H1 (cell line): ENCODE measurements around the gene EFEMP1. TPM values are rescaled to one million over a fixed set of nuclear protein-coding genes. Genes with fewer than 3 reads are reported as not detected.
A peak's percentile ranks its signal among the peaks of the same experiment; 100 is the strongest.

Source experiments
- CTCF ChIA-PET: fragments of 300-600 bp; sonication (Branson Sonifier 250); formaldehyde crosslinking; loops from one replicate; lab custom pipeline; 2021; ENCODE audit not compliant: partially characterized antibody; lab: Charles Lee
- POLR2A ChIA-PET: fragments of 300-600 bp; sonication (Branson Sonifier 250); formaldehyde crosslinking; loops from one replicate; lab custom pipeline; 2021; ENCODE audit warnings: inconsistent platforms; ENCODE audit not compliant: partially characterized antibody; lab: Charles Lee
- DNase-seq, 2 experiments: peaks; one replicate each; pipeline versions ENCODE4 v3.0.0 to v3.0.0-alpha.2; 2010 to 2022; ENCODE audit warnings: low spot score in 2 of 2, low read depth in 1 of 2, mixed read lengths in 1 of 2
- FAIRE-seq: peaks from 2 replicates; lab custom pipeline; 2011; peaks lifted over from hg19 to GRCh38; lab: Jason Lieb, UNC
- H2AFZ ChIP-seq: 2 replicates; pipeline ENCODE4 v1.8.1; 2012; ENCODE audit warnings: low read length, inconsistent platforms
- H2AK5ac ChIP-seq: 2 replicates; pipeline ENCODE4 v1.6.1; 2013; ENCODE audit warnings: low read depth, low read length
- H2BK120ac ChIP-seq: replicated peaks from 2 replicates; pipeline ENCODE3; 2013; ENCODE audit warnings: low read depth, low read length, inconsistent platforms
- H2BK12ac ChIP-seq: 2 replicates; pipeline ENCODE4 v1.6.1; 2013; ENCODE audit warnings: low read depth, low read length
- H2BK15ac ChIP-seq: 2 replicates; pipeline ENCODE4 v1.6.1; 2013; ENCODE audit warnings: low read length
- H2BK20ac ChIP-seq: 2 replicates; pipeline ENCODE4 v1.6.1; 2013; ENCODE audit warnings: low read length
- H2BK5ac ChIP-seq: 2 replicates; pipeline ENCODE4 v1.6.1; 2013; ENCODE audit warnings: low read depth, low read length
- H3K14ac ChIP-seq: 2 replicates; pipeline ENCODE4 v1.6.1; 2013; ENCODE audit warnings: inconsistent platforms; ENCODE audit not compliant: insufficient read length
- H3K18ac ChIP-seq: 2 replicates; pipeline ENCODE4 v1.6.1; 2013; ENCODE audit warnings: low read length; ENCODE audit errors: extremely low read depth
- H3K23ac ChIP-seq: 2 replicates; pipeline ENCODE4 v1.6.1; 2013; ENCODE audit warnings: inconsistent platforms; ENCODE audit not compliant: insufficient read length
- H3K23me2 ChIP-seq: 2 replicates; pipeline ENCODE4 v1.6.1; 2013; ENCODE audit warnings: low read depth, low read length
- H3K27ac ChIP-seq: 2 replicates; pipeline ENCODE4 v1.6.1; 2011; ENCODE audit warnings: low read depth, low read length, inconsistent platforms
- H3K27me3 ChIP-seq, 4 experiments: replicated peaks in 1 of 4; 1 replicate in 1 of 4; 2 replicates in 3 of 4; pipeline versions ENCODE4 v1.6.1 to v1.8.1; 2011 to 2013; ENCODE audit warnings: low read length in 3 of 4, mild to moderate bottlenecking in 3 of 4, inconsistent platforms in 2 of 4, mixed read lengths in 2 of 4, moderate library complexity in 1 of 4; ENCODE audit not compliant: control insufficient read depth in 3 of 4, insufficient read depth in 3 of 4; ENCODE audit errors: extremely low read depth in 1 of 4
- H3K36me3 ChIP-seq, 4 experiments: 2 replicates each; pipeline versions ENCODE4 v1.6.1 to v1.8.1; 2011 to 2013; ENCODE audit warnings: mild to moderate bottlenecking in 4 of 4, low read length in 3 of 4, moderate library complexity in 2 of 4, control low read depth in 1 of 4, inconsistent platforms in 1 of 4; ENCODE audit not compliant: insufficient read depth in 4 of 4, control insufficient read depth in 2 of 4
- H3K4ac ChIP-seq: replicated peaks from 2 replicates; pipeline ENCODE3; 2013; ENCODE audit warnings: low read length, low read depth, mixed read lengths, inconsistent platforms; ENCODE audit not compliant: insufficient read length
- H3K4me1 ChIP-seq, 4 experiments: replicated peaks in 1 of 4; 1 replicate in 1 of 4; 2 replicates in 3 of 4; pipeline versions ENCODE4 v1.6.1 to v1.8.1; 2011 to 2013; ENCODE audit warnings: low read length in 3 of 4, inconsistent platforms in 2 of 4, mixed read lengths in 1 of 4; ENCODE audit not compliant: insufficient read depth in 4 of 4, control insufficient read depth in 3 of 4
- H3K4me2 ChIP-seq, 2 experiments: 2 replicates each; pipeline versions ENCODE4 v1.6.1 to v1.8.1; 2011 to 2013; ENCODE audit warnings: low read depth in 2 of 2, low read length in 2 of 2, control low read depth in 1 of 2, inconsistent platforms in 1 of 2, mild to moderate bottlenecking in 1 of 2; ENCODE audit not compliant: insufficient read depth in 1 of 2
- H3K4me3 ChIP-seq, 4 experiments: fragments of 200-600, 300-600 bp in 1 of 4; sonication (generic), shearing (Covaris generic), sonication (Bioruptor Twin) in 1 of 4; 2 replicates each; pipeline versions ENCODE4 v1.5.1 to v1.8.1; 2011 to 2016; ENCODE audit warnings: low read length in 4 of 4, low read depth in 3 of 4, control low read depth in 2 of 4, inconsistent platforms in 2 of 4, mild to moderate bottlenecking in 2 of 4, mixed read lengths in 1 of 4, moderate library complexity in 1 of 4; ENCODE audit not compliant: insufficient read depth in 2 of 4; ENCODE audit errors: extremely low read depth in 1 of 4
- H3K56ac ChIP-seq: replicated peaks from 2 replicates; pipeline ENCODE3; 2013; ENCODE audit warnings: low read depth, mild to moderate bottlenecking, mixed read lengths, low read length, inconsistent platforms; ENCODE audit not compliant: insufficient read length
- H3K79me1 ChIP-seq: 2 replicates; pipeline ENCODE4 v1.6.1; 2013; ENCODE audit warnings: low read depth, low read length, control low read depth
- H3K79me2 ChIP-seq, 2 experiments: 2 replicates each; pipeline versions ENCODE4 v1.6.1 to v1.8.1; 2012 to 2013; ENCODE audit warnings: low read length in 2 of 2, mild to moderate bottlenecking in 2 of 2, inconsistent platforms in 1 of 2; ENCODE audit not compliant: insufficient read depth in 2 of 2, control insufficient read depth in 1 of 2
- H3K9ac ChIP-seq, 4 experiments: replicated peaks in 1 of 4; 1 replicate in 1 of 4; 2 replicates in 3 of 4; pipeline versions ENCODE4 v1.6.1 to v1.8.1; 2011 to 2013; ENCODE audit warnings: low read depth in 3 of 4, low read length in 3 of 4, control low read depth in 2 of 4, mild to moderate bottlenecking in 2 of 4, moderate library complexity in 2 of 4, inconsistent platforms in 1 of 4; ENCODE audit errors: extremely low read depth in 1 of 4
- H3K9me3 ChIP-seq, 2 experiments: 2 replicates each; pipeline versions ENCODE4 v1.6.1 to v1.8.1; 2012 to 2013; ENCODE audit warnings: mild to moderate bottlenecking in 2 of 2, moderate library complexity in 2 of 2, control low read depth in 1 of 2, inconsistent platforms in 1 of 2, low read depth in 1 of 2, low read length in 1 of 2, mixed read lengths in 1 of 2; ENCODE audit not compliant: insufficient read depth in 2 of 2
- H4K20me1 ChIP-seq, 2 experiments: replicated peaks in 1 of 2; 2 replicates each; pipeline versions ENCODE3 to v1.8.1; 2011 to 2013; ENCODE audit warnings: inconsistent platforms in 2 of 2, low read length in 2 of 2, mild to moderate bottlenecking in 1 of 2; ENCODE audit not compliant: insufficient read depth in 2 of 2, control insufficient read depth in 1 of 2
- H4K5ac ChIP-seq: 2 replicates; pipeline ENCODE4 v1.6.1; 2013; ENCODE audit warnings: low read length, low read depth, mixed read lengths, inconsistent platforms; ENCODE audit not compliant: insufficient read length
- H4K8ac ChIP-seq: 2 replicates; pipeline ENCODE4 v1.8.0; 2013; ENCODE audit warnings: mild to moderate bottlenecking, moderate library complexity, low read length, inconsistent platforms; ENCODE audit not compliant: insufficient read depth; ENCODE audit errors: extremely low read depth
- H4K91ac ChIP-seq: replicated peaks from 2 replicates; pipeline ENCODE3; 2013; ENCODE audit warnings: low read length, mixed read lengths, inconsistent platforms; ENCODE audit not compliant: insufficient read length
- KDM5A ChIP-seq: fragments of 200-600 bp; IDR thresholded peaks from 2 replicates; pipeline ENCODE4 v1.7.1; 2012; ENCODE audit warnings: mild to moderate bottlenecking, low read length, inconsistent platforms, mixed read lengths
- SP1 ChIP-seq: IDR thresholded peaks from 2 replicates; pipeline ENCODE4 v1.6.1; 2011; ENCODE audit warnings: low read depth, low read length
- SRF ChIP-seq: IDR thresholded peaks from 2 replicates; pipeline ENCODE4 v1.6.1; 2011; ENCODE audit warnings: mild to moderate bottlenecking, low read depth, low read length, moderate library complexity
- WGBS, 2 experiments: shearing (Covaris generic) in 1 of 2; methylation state at CpG; one replicate each; pipeline versions ENCODE4 v1.1.6 to v1.1.7; 2013 to 2015; ENCODE audit warnings: low lambda C conversion rate in 2 of 2, mixed read lengths in 2 of 2, inconsistent platforms in 1 of 2, low coverage in 1 of 2, missing lambda C conversion rate in 1 of 2; ENCODE audit not compliant: insufficient replicate concordance in 2 of 2, insufficient coverage in 1 of 2, insufficient read length in 1 of 2; ENCODE audit errors: extremely low coverage in 1 of 2, missing lambda C conversion rate in 1 of 2; 5-methylcytosine and 5-hydroxymethylcytosine counted together
- polyA plus RNA-seq, 7 experiments: library from polyadenylated mRNA; depleted of rRNA in 3 of 7; stranded (reverse) in 5 of 7; unstranded in 2 of 7; fragments of >200 nt in 5 of 7; fragments of 200-250 nt in 2 of 7; gene quantifications; 1 replicate in 5 of 7; 2 replicates in 1 of 7; 4 replicates in 1 of 7; pipeline versions ENCODE4 v1.2.1 to v1.2.3, GENCODE V29; 2011 to 2013; ENCODE audit warnings: missing spikeins in 2 of 7, mixed read lengths in 2 of 7
- total RNA-seq: library from RNA; stranded (reverse); fragmentation: NEBNext Ultra II Directional; extraction: Animal tissue kit (Norgen Biotek cat#: 25700); gene quantifications from 2 replicates; pipeline ENCODE4 v1.2.1, GENCODE V29; 2021

EFEMP1 gene
- total and polyA plus RNA-seq, 2 of the 8 experiments (the other 6 are each of a cell fraction or from before 2014, with no cell fraction given) = 15.5 to 19.7 TPM

- Histone ChIP-seq H3K23me2 (no peaks in the 10 kb centered on the region), H3K27me3 (no peaks in the 10 kb centered on the region), H3K79me1 (no peaks in the 10 kb centered on the region), H3K9me3 (no peaks in the 10 kb centered on the region), H3K14ac (no peak overlapping the region), H2BK5ac (no peak overlapping the region), H4K91ac (no peak overlapping the region), H2BK120ac (no peak overlapping the region), H3K56ac (no peak overlapping the region), H2BK15ac (no peak overlapping the region), H4K8ac (no peak overlapping the region), H4K5ac (no peak overlapping the region), H3K27ac (no peak overlapping the region), H3K4me1 (no peaks in the 10 kb centered on the region), H3K79me2 (no peaks in the 10 kb centered on the region), H3K18ac (no peak overlapping the region), H3K23ac (no peak overlapping the region), H4K20me1 (no peaks in the 10 kb centered on the region), H2AK5ac (no peak overlapping the region), H3K4me2 (no peak overlapping the region), H3K36me3 (no peaks in the 10 kb centered on the region), H2BK20ac (no peak overlapping the region), H2AFZ (peak overlapping the region; percentile 22; the same call in 1 of the 2 replicates), H3K9ac (no peak overlapping the region), H3K4ac (no peak overlapping the region), H3K4me3 (no peak overlapping the region), H2BK12ac (no peak overlapping the region)
- WGBS, 2 experiments = 92% methylated on average over 5 of the region's 5 CpGs; no CpG with 5 or more reads in 1 of the 2 experiments
- ChIA-PET POLR2A (no interaction called here), CTCF (interaction anchor here (0.9 kb wide), 1 partner anchor 10 kb away, joined by 4 read pairs; no protein-coding TSS in a partner anchor)
- FAIRE-seq (no peak), DNase-seq (no peak)
- TF ChIP-seq SP1 = 0 out of 2 replicates have a peak, but pooled peaks have one; percentile 12
- no peak for TF ChIP-seq KDM5A
- TF ChIP-seq SRF = peak; percentile 79
Measured at GRCh38 chr2:55951533-55951932, 28.0 kb upstream of the EFEMP1 start.
